Progenitor cell of endocrine pancreas (in vitro differentiated cells): ENCODE results near the gene STK10. TPM values are rescaled to one million over a fixed set of nuclear protein-coding genes. Genes with fewer than 3 reads are reported as not detected.

Experiments
- DNase-seq: peaks from one replicate; pipeline ENCODE4 v3.0.0; 2021; ENCODE audit warnings: low spot score; ENCODE audit not compliant: unreplicated experiment
- H3K27ac Mint-ChIP-seq: 2 replicates; pipeline ENCODE4 v1.8.0; 2021; ENCODE audit warnings: mild to moderate bottlenecking, moderate library complexity, mixed read lengths
- H3K27me3 Mint-ChIP-seq: 2 replicates; pipeline ENCODE4 v1.8.0; 2021; ENCODE audit warnings: mixed read lengths
- H3K36me3 Mint-ChIP-seq: 2 replicates; pipeline ENCODE4 v1.8.0; 2022; ENCODE audit warnings: mixed read lengths; ENCODE audit not compliant: insufficient read depth
- H3K4me1 Mint-ChIP-seq: 2 replicates; pipeline ENCODE4 v1.8.0; 2021; ENCODE audit warnings: low read depth, mixed read lengths
- H3K4me3 Mint-ChIP-seq: 2 replicates; pipeline ENCODE4 v1.8.0; 2021; ENCODE audit warnings: low read depth, mild to moderate bottlenecking, moderate library complexity, mixed read lengths
- H3K9me3 Mint-ChIP-seq: 2 replicates; pipeline ENCODE4 v1.8.0; 2021; ENCODE audit warnings: low read depth, mixed read lengths
- CTCF ChIP-seq: fragments of 200-600 bp; sonication (generic); IDR thresholded peaks from one replicate; pipeline ENCODE4 v1.5.0; 2021; ENCODE audit warnings: antibody characterized with exemption, mild to moderate bottlenecking; ENCODE audit not compliant: unreplicated experiment
- total RNA-seq: library from RNA; stranded (reverse); gene quantifications from 2 replicates; pipeline ENCODE4 v1.2.1, GENCODE V29; 2021

The STK10 gene
- total RNA-seq, 1 donor from 2014 or later, result 18.1 TPM

- Mint-ChIP-seq H3K36me3 (no peaks in the 10 kb centered on the region), H3K27ac (peak overlapping the region; percentile 20), H3K27me3 (no peaks in the 10 kb centered on the region), H3K4me1 (peaks cover 7% of the 10 kb centered on the region), H3K9me3 (no peaks in the 10 kb centered on the region), H3K4me3 (no peak overlapping the region)
- no peak for DNase-seq
- no peak for TF ChIP-seq CTCF
Observed at GRCh38 chr5:172168311-172168710, 19.7 kb downstream of the STK10 start.

GRCh38 chr5:172167895-172168294, 20.1 kb downstream of the STK10 start:
- TF ChIP-seq CTCF, result no peak
- DNase-seq, result no peak
- Mint-ChIP-seq H3K27me3 (no peaks in the 10 kb centered on the region), H3K4me3 (no peak overlapping the region), H3K27ac (peak overlapping the region; percentile 20), H3K36me3 (no peaks in the 10 kb centered on the region), H3K9me3 (no peaks in the 10 kb centered on the region), H3K4me1 (peaks cover 7% of the 10 kb centered on the region)

- H3K27me3 Mint-ChIP-seq, result no peaks in the 10 kb centered on the region
- H3K9me3 Mint-ChIP-seq, result no peaks in the 10 kb centered on the region
- no peak overlapping the region for H3K4me3 Mint-ChIP-seq
- H3K36me3 Mint-ChIP-seq, result no peaks in the 10 kb centered on the region
- H3K27ac Mint-ChIP-seq, result no peak overlapping the region
- peaks cover 9% of the 10 kb centered on the region for H3K4me1 Mint-ChIP-seq
- no peak for TF ChIP-seq CTCF
- DNase-seq, result no peak
Observed at GRCh38 chr5:172166030-172166826, 21.8 kb downstream of the STK10 start.

- Mint-ChIP-seq H3K4me3 (no peak overlapping the region), H3K4me1 (peaks cover 13% of the 10 kb centered on the region)
- no peak for DNase-seq
Observed at GRCh38 chr5:172165465-172165864, 22.6 kb downstream of the STK10 start.

GRCh38 chr5:172164769-172165212, 23.2 kb downstream of the STK10 start:
- H3K27me3 Mint-ChIP-seq, result no peaks in the 10 kb centered on the region
- no peak overlapping the region for H3K27ac Mint-ChIP-seq
- H3K4me1 Mint-ChIP-seq, result peaks cover 15% of the 10 kb centered on the region
- DNase-seq, result no peak
- H3K36me3 Mint-ChIP-seq, result no peaks in the 10 kb centered on the region
- H3K4me3 Mint-ChIP-seq, result no peak overlapping the region
- no peak for TF ChIP-seq CTCF
- no peaks in the 10 kb centered on the region for H3K9me3 Mint-ChIP-seq

More at GRCh38 chr5:172165465-172165864, 22.6 kb downstream of the STK10 start:
- H3K36me3 Mint-ChIP-seq, result no peaks in the 10 kb centered on the region
- no peak for TF ChIP-seq CTCF
- H3K27ac Mint-ChIP-seq, result no peak overlapping the region
- no peaks in the 10 kb centered on the region for H3K9me3 Mint-ChIP-seq
- no peaks in the 10 kb centered on the region for H3K27me3 Mint-ChIP-seq
